Skeletal muscle cell (primary cell): ENCODE measurements around the gene HIVEP1.

Source experiments
- DNase-seq: peaks from one replicate; pipeline ENCODE4 v3.0.0-alpha.2; 2010; ENCODE audit warnings: low read depth
- H3K4me3 ChIP-seq: 2 replicates; pipeline ENCODE4 v1.5.1; 2011; ENCODE audit warnings: low read depth, mild to moderate bottlenecking, control low read depth, low read length, moderate library complexity

HIVEP1 gene

DNA sequence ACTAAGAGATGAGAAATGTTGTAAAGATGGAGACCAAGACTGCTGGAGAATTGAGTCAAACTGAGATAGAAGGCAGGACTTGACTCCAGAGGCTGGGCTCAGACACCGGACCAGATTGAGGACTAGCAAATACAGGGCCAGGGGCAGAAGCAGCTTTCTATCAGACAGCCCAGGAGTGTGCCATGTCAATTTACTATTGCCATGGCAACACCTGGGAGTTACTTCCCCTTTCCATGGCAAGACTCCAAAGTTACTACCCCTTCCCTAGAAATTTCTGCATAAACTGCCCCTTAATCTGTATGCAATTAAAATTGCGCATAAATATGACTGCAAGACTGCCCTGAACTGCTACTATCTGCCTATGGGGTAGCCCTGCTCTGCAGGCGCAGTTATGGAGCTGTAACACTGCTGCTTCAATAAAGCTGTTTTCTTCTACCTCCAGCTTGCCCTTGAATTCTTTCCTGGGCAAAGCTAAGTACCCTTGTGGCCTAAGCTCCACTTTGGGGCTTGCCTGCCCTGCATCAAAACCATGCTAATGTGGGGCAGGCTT, 188.0 kb downstream of the HIVEP1 start:
- no peak for DNase-seq
- no peak overlapping the region for H3K4me3 ChIP-seq

- H3K4me3 ChIP-seq, result no peak overlapping the region
Measured at GRCh38 chr6:12200761-12201160, 188.6 kb downstream of the HIVEP1 start.

DNA sequence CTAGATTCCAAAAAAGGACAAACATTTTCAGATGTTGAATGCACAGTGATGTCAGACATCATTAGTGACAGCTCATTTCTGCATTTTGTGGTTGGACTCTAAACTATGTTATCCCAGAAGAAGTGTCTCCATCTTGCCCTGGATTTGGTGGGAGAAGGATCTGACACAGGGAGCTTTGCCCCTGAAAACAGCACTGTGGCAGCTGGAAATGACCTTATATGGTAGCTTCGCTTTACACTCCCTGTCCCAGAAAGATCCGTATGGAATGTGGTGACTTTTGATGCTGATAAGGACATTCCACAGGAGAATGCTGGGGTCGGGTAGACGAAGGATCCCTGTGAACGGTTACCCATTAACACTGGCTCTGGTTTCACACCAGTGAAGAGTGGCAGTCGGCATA, 190.9 kb downstream of the HIVEP1 start:
- no peak for DNase-seq
- no peak overlapping the region for H3K4me3 ChIP-seq

More at GRCh38 chr6:12200761-12201160, 188.6 kb downstream of the HIVEP1 start:
- DNase-seq, result no peak

DNA sequence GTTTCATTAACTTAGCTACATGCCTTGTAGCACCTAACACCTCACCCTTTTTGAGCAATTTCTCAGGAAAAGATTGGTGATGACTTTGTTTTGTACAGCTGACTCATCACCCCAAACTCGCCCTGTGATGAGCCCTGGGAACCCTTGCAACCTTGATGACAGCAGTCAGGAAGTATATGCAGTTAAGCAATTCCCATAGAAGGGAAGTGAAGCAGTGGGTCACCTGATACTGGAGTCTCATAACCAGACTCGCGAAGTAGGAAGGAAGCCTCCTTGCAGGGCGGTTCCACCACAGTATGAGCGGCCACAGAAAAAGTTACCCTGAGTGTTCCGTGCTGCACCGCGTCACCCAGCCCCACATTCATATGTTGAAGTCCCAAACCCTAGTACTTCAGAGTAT, 196.1 kb downstream of the HIVEP1 start:
- no peak overlapping the region for H3K4me3 ChIP-seq
- DNase-seq, result no peak

DNA sequence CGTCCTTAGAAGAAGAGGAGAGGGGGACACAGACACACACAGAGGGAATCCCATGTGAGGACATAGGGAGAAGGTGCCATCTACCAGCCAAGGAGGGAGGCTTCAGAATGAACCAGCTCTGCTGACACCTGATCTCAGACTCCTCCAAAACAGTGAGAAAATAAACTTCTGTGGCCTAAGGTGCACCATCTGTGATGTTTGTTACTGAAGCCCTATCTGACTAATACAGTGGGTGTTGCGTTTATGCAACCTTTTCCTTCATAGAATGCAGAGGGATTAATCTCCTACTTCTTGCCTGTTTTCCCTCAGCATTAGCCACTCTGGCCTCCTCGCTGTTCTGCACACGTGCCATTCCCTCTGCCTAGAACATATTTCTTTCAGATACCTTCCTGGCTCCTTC, 196.6 kb downstream of the HIVEP1 start:
- no peak for DNase-seq
- H3K4me3 ChIP-seq, result no peak overlapping the region
